Endothelial cell of umbilical vein (primary cell): Measurements from ENCODE around the gene CXCR5. TPM values are rescaled to one million over a fixed set of nuclear protein-coding genes. Genes with fewer than 3 reads are reported as not detected.

ENCODE experiments used
- BruUV-seq: library from RNA; stranded (reverse); fragments of 400-500 nt; replicated peaks from 2 replicates; lab custom pipeline; 2021; lab: Mats Ljungman, UMichigan
- CTCF ChIA-PET: fragments of 300-600, 350-600 bp; sonication (Branson Sonifier 250); formaldehyde crosslinking; loops from one replicate; lab custom pipeline; 2021; ENCODE audit warnings: antibody characterized with exemption, inconsistent platforms; lab: Charles Lee
- POLR2A ChIA-PET: fragments of 300-600, 350-600 bp; sonication (Branson Sonifier 250); formaldehyde crosslinking; loops from one replicate; lab custom pipeline; 2021; ENCODE audit warnings: antibody characterized with exemption, inconsistent platforms; lab: Charles Lee
- DNase-seq: peaks from one replicate; pipeline ENCODE4 v3.0.0-alpha.2; 2011; ENCODE audit warnings: low read depth, low spot score
- FAIRE-seq: peaks from 2 replicates; lab custom pipeline; 2011; peaks lifted over from hg19 to GRCh38; lab: Jason Lieb, UNC
- H2AFZ ChIP-seq: 2 replicates; pipeline ENCODE4 v1.6.0; 2012; ENCODE audit warnings: low read depth, low read length, control low read depth, inconsistent platforms
- H3K27ac ChIP-seq: 2 replicates; pipeline ENCODE4 v1.5.1; 2011; ENCODE audit warnings: low read depth, mild to moderate bottlenecking, control low read depth, low read length, moderate library complexity; ENCODE audit not compliant: insufficient read depth
- H3K27me3 ChIP-seq, 2 experiments: 2 replicates each; pipeline versions ENCODE4 v1.6.0 to v1.6.1; 2011; ENCODE audit warnings: low read length in 2 of 2, mixed read lengths in 1 of 2; ENCODE audit not compliant: control insufficient read depth in 2 of 2, insufficient read depth in 2 of 2
- H3K36me3 ChIP-seq, 2 experiments: 2 replicates in 1 of 2; 3 replicates in 1 of 2; pipeline ENCODE4 v1.5.1; 2011; ENCODE audit warnings: low read length in 2 of 2, mild to moderate bottlenecking in 1 of 2, moderate library complexity in 1 of 2; ENCODE audit not compliant: control insufficient read depth in 2 of 2, insufficient read depth in 2 of 2; ENCODE audit errors: extremely low read depth in 1 of 2
- H3K4me1 ChIP-seq: 3 replicates; pipeline ENCODE4 v1.5.1; 2011; ENCODE audit warnings: mild to moderate bottlenecking, low read length; ENCODE audit not compliant: control insufficient read depth, insufficient read depth; ENCODE audit errors: extremely low read depth
- H3K4me2 ChIP-seq: 2 replicates; pipeline ENCODE4 v1.6.1; 2011; ENCODE audit warnings: low read length, control low read depth, mixed read lengths; ENCODE audit not compliant: insufficient read depth
- H3K4me3 ChIP-seq, 3 experiments: fragments of 200-600 bp in 1 of 3; sonication (generic), shearing (Covaris generic) in 1 of 3; replicated peaks in 1 of 3; 2 replicates each; pipeline ENCODE4 v1.5.1; 2011 to 2016; ENCODE audit warnings: control low read depth in 3 of 3, low read length in 3 of 3, mild to moderate bottlenecking in 2 of 3, inconsistent platforms in 1 of 3, low read depth in 1 of 3, moderate library complexity in 1 of 3; ENCODE audit not compliant: insufficient read depth in 1 of 3
- H3K79me2 ChIP-seq: 2 replicates; pipeline ENCODE4 v1.6.0; 2012; ENCODE audit warnings: low read length, inconsistent platforms; ENCODE audit not compliant: control insufficient read depth, insufficient read depth
- H3K9ac ChIP-seq: replicated peaks from 2 replicates; pipeline ENCODE3; 2011; ENCODE audit warnings: low read length, control low read depth; ENCODE audit not compliant: insufficient read depth; ENCODE audit errors: extremely low read depth
- H3K9me1 ChIP-seq: replicated peaks from 3 replicates; pipeline ENCODE4 v1.6.0; 2011; ENCODE audit warnings: mild to moderate bottlenecking, low read length; ENCODE audit not compliant: control insufficient read depth, insufficient read depth; ENCODE audit errors: extremely low read depth
- H3K9me3 ChIP-seq: replicated peaks from 2 replicates; pipeline ENCODE4 v1.5.1; 2012; ENCODE audit warnings: low read length, inconsistent platforms; ENCODE audit not compliant: control insufficient read depth, insufficient read depth
- H4K20me1 ChIP-seq: replicated peaks from 2 replicates; pipeline ENCODE3; 2011; ENCODE audit warnings: mild to moderate bottlenecking, low read length; ENCODE audit not compliant: control insufficient read depth, insufficient read depth; ENCODE audit errors: extremely low read depth
- EZH2 ChIP-seq: IDR thresholded peaks from 2 replicates; pipeline ENCODE4 v1.6.1; 2012; ENCODE audit warnings: borderline replicate concordance, low read depth, mild to moderate bottlenecking, moderate library complexity, low read length, inconsistent platforms; ENCODE audit not compliant: severe bottlenecking
- FOS ChIP-seq: IDR thresholded peaks from 2 replicates; pipeline ENCODE4 v1.6.1; 2011; ENCODE audit warnings: mild to moderate bottlenecking, low read length, moderate library complexity, borderline replicate concordance; ENCODE audit not compliant: insufficient read depth
- GATA2 ChIP-seq: IDR thresholded peaks from 2 replicates; pipeline ENCODE4 v1.7.0; 2011; ENCODE audit warnings: low read depth, mild to moderate bottlenecking, moderate library complexity, mixed read lengths, low read length; ENCODE audit not compliant: insufficient read length, insufficient read depth
- JUN ChIP-seq: IDR thresholded peaks from 2 replicates; pipeline ENCODE4 v1.6.1; 2011; ENCODE audit warnings: borderline replicate concordance, low read depth; ENCODE audit not compliant: insufficient read length, insufficient read depth
- MYC ChIP-seq: IDR thresholded peaks from one replicate; pipeline ENCODE4 v1.6.1; 2011; ENCODE audit warnings: mild to moderate bottlenecking, low read depth, low read length
- POLR2A ChIP-seq: IDR thresholded peaks from 2 replicates; pipeline ENCODE4 v1.6.1; 2012; ENCODE audit warnings: low read depth, mild to moderate bottlenecking, control low read depth, low read length
- POLR2AphosphoS5 ChIP-seq: IDR thresholded peaks from 2 replicates; pipeline ENCODE4 v1.6.1; 2012; ENCODE audit warnings: low read depth, mild to moderate bottlenecking, control low read depth, low read length, moderate library complexity; ENCODE audit not compliant: insufficient read depth
- dilution Hi-C: fragments of 300-500 bp; cut with MboI; formaldehyde crosslinking; loops from one replicate; pipeline ENCODE4 v1.15.0; 2019; ENCODE audit warnings: low sequenced_read_pairs; ENCODE audit not compliant: extremely low pct_ligation_motif_present
- intact Hi-C: fragments of 100-400 bp; cut with micrococcal nuclease; formaldehyde crosslinking; loops from one replicate; pipeline ENCODE4 v1.10.0; 2022
- polyA plus RNA-seq, 4 experiments: library from polyadenylated mRNA; depleted of rRNA in 3 of 4; stranded (reverse) in 3 of 4; unstranded in 1 of 4; fragments of >200 nt; gene quantifications; 2 replicates each; pipeline versions ENCODE4 v1.2.1 to v1.2.3, GENCODE V29; 2011 to 2012; ENCODE audit warnings: missing spikeins in 1 of 4
- total RNA-seq: library from RNA; stranded (reverse); gene quantifications from 2 replicates; pipeline ENCODE4 v1.2.3, GENCODE V29; 2021
- TF ChIP-seq, protein P1 (sequence below), 2 donors: IDR thresholded peaks; 1 replicate in 1 of 2; 2 replicates in 1 of 2; pipeline ENCODE4 v1.5.1; 2011; ENCODE audit warnings: low read length in 2 of 2, mild to moderate bottlenecking in 2 of 2, moderate library complexity in 2 of 2, control low read depth in 1 of 2, inconsistent platforms in 1 of 2, low read depth in 1 of 2; ENCODE audit not compliant: insufficient read depth in 1 of 2; ENCODE audit errors: extremely low read depth in 1 of 2
- TF ChIP-seq, protein P2 (sequence below): IDR thresholded peaks from 2 replicates; pipeline ENCODE4 v1.6.1; 2011; ENCODE audit not compliant: insufficient read depth, insufficient read length

CXCR5 gene
- total and polyA plus RNA-seq, 2 donors (not counting 3 experiments of a cell fraction or from before 2014, with no cell fraction given), result not detected

DNA sequence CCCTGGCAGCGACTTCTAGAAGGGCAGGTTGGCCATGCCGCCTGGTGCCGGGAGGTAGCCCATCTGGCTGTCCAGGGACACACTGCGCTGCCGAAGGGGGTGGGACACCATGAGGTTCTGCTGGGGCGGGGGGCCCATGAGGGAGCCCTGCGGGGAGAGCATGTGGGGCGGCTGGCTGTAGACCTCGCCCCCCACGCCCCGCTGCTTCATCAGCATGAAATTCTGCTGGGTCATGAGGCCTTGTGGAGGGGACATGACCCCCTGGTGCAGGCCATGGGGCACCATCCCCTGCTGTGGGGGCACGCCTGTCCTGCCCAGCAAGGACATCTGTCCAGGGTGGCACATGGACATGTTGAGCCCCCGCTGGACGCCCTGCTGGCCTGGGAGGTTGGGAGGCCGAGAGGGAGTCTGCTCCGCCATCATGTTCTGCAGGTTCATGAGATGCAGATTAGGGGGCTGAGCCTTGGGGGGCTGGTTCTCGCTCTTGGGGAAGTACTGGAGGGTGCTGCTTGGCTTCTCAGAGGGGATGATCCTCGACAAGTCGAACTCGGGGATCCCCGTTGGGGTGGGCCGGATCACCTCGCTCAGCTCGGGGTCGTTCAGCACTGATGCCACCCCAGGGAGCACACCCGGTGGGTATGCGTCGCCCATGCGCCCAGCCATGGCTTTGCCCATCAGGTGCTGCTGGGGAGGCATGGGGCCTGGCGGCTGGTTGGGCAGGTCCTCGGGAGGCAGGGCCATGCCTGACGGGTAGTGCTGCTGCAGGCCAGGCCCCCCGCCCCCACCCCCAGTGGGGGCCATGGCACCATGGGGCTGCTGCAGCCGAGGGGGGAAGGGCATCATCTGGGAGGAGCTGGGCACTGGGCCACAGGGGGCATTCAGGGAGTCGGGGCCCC lies 15.0 kb downstream of the CXCR5 start:
- no peaks in the 10 kb centered on the region for H3K9me3 ChIP-seq

More for the DNA sequence above, 15.0 kb downstream of the CXCR5 start:
- DNase-seq (no peak), FAIRE-seq (no peak)
- no peak for TF ChIP-seq POLR2AphosphoS5
- no peak for TF ChIP-seq MYC
- no peak for TF ChIP-seq EZH2
- TF ChIP-seq POLR2A, result no peak
- TF ChIP-seq, protein P1, sequence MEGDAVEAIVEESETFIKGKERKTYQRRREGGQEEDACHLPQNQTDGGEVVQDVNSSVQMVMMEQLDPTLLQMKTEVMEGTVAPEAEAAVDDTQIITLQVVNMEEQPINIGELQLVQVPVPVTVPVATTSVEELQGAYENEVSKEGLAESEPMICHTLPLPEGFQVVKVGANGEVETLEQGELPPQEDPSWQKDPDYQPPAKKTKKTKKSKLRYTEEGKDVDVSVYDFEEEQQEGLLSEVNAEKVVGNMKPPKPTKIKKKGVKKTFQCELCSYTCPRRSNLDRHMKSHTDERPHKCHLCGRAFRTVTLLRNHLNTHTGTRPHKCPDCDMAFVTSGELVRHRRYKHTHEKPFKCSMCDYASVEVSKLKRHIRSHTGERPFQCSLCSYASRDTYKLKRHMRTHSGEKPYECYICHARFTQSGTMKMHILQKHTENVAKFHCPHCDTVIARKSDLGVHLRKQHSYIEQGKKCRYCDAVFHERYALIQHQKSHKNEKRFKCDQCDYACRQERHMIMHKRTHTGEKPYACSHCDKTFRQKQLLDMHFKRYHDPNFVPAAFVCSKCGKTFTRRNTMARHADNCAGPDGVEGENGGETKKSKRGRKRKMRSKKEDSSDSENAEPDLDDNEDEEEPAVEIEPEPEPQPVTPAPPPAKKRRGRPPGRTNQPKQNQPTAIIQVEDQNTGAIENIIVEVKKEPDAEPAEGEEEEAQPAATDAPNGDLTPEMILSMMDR (IDR thresholded peaks at IDR 0.05; ENCODE audit: extremely low read depth in 1 of 2, insufficient read depth in 1 of 2, low read depth in 1 of 2, low read length in 2 of 2), result no peak
- no peak for TF ChIP-seq JUN
- TF ChIP-seq FOS, result no peak
- TF ChIP-seq, protein P2, sequence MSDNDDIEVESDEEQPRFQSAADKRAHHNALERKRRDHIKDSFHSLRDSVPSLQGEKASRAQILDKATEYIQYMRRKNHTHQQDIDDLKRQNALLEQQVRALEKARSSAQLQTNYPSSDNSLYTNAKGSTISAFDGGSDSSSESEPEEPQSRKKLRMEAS, result no peak
- no peak for TF ChIP-seq GATA2
- Histone ChIP-seq H3K27ac (no peak overlapping the region), H3K27me3 (no peaks in the 10 kb centered on the region), H2AFZ (no peak overlapping the region), H3K4me2 (no peak overlapping the region), H3K9ac (no peak overlapping the region), H3K79me2 (no peaks in the 10 kb centered on the region), H3K4me1 (no peaks in the 10 kb centered on the region), H3K9me1 (no peaks in the 10 kb centered on the region), H3K36me3 (peaks cover 2 to 25% of the 10 kb centered on the region in 2 experiments), H3K4me3 (no peak overlapping the region), H4K20me1 (no peaks in the 10 kb centered on the region)
- ChIA-PET CTCF (no interaction called here), POLR2A (no interaction called here)
- dilution Hi-C loops (no loop called here), intact Hi-C loops (no loop called here)
- TSS peak; percentile 4 for BruUV-seq
